Calu3 (cell line): ENCODE measurements around the gene RGS12. TPM values are rescaled to one million over a fixed set of nuclear protein-coding genes. Genes with fewer than 3 reads are reported as not detected.

Source experiments
- BruUV-seq: library from RNA; stranded (reverse); fragments of 400-500 nt; replicated peaks from 2 replicates; lab custom pipeline; 2021; lab: Mats Ljungman, UMichigan
- CTCF ChIA-PET: fragments of 300-600 bp; sonication (Branson Sonifier 250); formaldehyde crosslinking; loops from one replicate; lab custom pipeline; 2022; ENCODE audit warnings: antibody characterized with exemption; lab: Charles Lee
- DNase-seq: peaks from one replicate; pipeline ENCODE4 v3.0.0; 2022
- H3K27ac Mint-ChIP-seq: one replicate; pipeline ENCODE4 v1.8.0; 2022; ENCODE audit warnings: mixed read lengths; ENCODE audit not compliant: unreplicated experiment
- H3K27me3 Mint-ChIP-seq: one replicate; pipeline ENCODE4 v1.8.0; 2022; ENCODE audit warnings: mixed read lengths; ENCODE audit not compliant: unreplicated experiment
- H3K36me3 Mint-ChIP-seq: one replicate; pipeline ENCODE4 v1.8.0; 2022; ENCODE audit warnings: mild to moderate bottlenecking, moderate library complexity, mixed read lengths; ENCODE audit not compliant: insufficient read depth, unreplicated experiment
- H3K4me1 Mint-ChIP-seq: one replicate; pipeline ENCODE4 v1.8.0; 2022; ENCODE audit warnings: mild to moderate bottlenecking, low read depth, mixed read lengths; ENCODE audit not compliant: unreplicated experiment
- H3K4me3 Mint-ChIP-seq: one replicate; pipeline ENCODE4 v1.8.0; 2022; ENCODE audit warnings: mild to moderate bottlenecking, low read depth, moderate library complexity, mixed read lengths; ENCODE audit not compliant: unreplicated experiment
- H3K9me3 Mint-ChIP-seq: one replicate; pipeline ENCODE4 v1.8.0; 2022; ENCODE audit warnings: low read depth, mixed read lengths; ENCODE audit not compliant: unreplicated experiment
- intact Hi-C: fragments of 100-400 bp; cut with micrococcal nuclease; formaldehyde crosslinking; loops from one replicate; pipeline ENCODE4 v1.10.0; 2022; ENCODE audit not compliant: unreplicated experiment
- total RNA-seq: library from RNA; stranded (reverse); gene quantifications from 2 replicates; pipeline ENCODE4 v1.2.3, GENCODE V29; 2022
- TF ChIP-seq, protein P1 (sequence below): fragments of 200-600 bp; IDR thresholded peaks from one replicate; pipeline ENCODE4 v1.8.0; 2022; ENCODE audit warnings: antibody characterized with exemption; ENCODE audit not compliant: unreplicated experiment

Gene RGS12
- total RNA-seq, 1 experiment from 2014 or later: 13.9 TPM

DNA sequence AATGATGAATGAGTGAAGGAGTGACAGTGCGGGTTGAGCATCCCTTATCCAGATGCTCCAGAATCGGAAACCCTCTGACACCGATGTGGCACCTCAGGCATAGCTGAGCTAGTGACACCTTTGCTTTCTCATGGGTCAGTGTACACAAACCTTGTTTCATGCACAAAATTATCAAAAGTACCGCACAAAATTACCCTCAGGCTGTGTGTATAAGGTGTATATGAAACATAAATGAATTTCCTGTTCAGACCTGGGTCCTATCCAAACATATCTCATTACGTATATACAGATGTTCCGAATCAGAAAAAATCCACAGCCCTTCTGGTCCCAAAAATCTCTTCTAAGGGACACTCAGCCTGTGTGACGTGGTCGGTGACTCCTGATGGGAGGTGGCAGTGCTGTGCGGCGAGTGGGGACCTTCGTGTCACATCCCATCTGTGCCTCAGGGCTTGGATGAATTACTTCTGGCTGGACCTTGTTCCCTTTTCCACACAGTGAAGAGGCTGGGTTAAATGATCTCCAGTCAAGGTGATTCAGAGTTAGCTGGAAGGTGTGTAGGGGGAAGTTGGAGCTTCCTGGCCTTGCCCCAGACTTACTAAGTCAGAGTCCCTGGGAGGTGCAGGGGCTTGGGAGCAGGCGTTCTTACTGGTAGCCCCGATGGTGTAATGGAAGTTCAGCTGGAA, 18.8 kb downstream of the RGS12 start:
- CTCF ChIA-PET: no interaction called here
- Mint-ChIP-seq H3K27me3 (no peaks in the 10 kb centered on the region), H3K9me3 (no peaks in the 10 kb centered on the region), H3K4me3 (no peak overlapping the region), H3K4me1 (peaks cover 9% of the 10 kb centered on the region), H3K27ac (no peak overlapping the region), H3K36me3 (no peaks in the 10 kb centered on the region)
- DNase-seq: no peak
- intact Hi-C loops: no loop called here
- BruUV-seq: no TSS peak
- TF ChIP-seq, protein P1, sequence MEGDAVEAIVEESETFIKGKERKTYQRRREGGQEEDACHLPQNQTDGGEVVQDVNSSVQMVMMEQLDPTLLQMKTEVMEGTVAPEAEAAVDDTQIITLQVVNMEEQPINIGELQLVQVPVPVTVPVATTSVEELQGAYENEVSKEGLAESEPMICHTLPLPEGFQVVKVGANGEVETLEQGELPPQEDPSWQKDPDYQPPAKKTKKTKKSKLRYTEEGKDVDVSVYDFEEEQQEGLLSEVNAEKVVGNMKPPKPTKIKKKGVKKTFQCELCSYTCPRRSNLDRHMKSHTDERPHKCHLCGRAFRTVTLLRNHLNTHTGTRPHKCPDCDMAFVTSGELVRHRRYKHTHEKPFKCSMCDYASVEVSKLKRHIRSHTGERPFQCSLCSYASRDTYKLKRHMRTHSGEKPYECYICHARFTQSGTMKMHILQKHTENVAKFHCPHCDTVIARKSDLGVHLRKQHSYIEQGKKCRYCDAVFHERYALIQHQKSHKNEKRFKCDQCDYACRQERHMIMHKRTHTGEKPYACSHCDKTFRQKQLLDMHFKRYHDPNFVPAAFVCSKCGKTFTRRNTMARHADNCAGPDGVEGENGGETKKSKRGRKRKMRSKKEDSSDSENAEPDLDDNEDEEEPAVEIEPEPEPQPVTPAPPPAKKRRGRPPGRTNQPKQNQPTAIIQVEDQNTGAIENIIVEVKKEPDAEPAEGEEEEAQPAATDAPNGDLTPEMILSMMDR: no peak

DNA sequence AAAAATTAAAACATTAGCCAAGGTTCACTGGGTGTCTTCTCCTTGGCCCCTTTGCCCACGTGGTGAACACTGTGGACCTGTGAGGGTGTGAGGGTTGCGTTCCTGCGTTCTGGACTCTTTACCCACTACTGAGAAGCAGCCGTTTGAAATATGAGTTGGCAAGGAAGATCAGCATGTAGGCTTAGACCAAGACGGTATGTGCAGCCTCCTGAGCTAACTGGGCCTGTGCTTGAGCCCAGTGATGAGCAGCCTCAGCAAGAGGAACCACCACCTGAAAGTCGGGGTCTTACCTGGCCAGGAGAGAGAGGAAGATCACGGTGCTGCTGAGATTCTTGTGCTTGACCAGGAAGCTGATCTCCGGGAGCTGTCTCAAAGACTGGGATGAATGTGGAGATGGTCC, 19.5 kb downstream of the RGS12 start:
- Mint-ChIP-seq H3K9me3 (no peaks in the 10 kb centered on the region), H3K27ac (no peak overlapping the region), H3K4me1 (peaks cover 9% of the 10 kb centered on the region), H3K4me3 (no peak overlapping the region), H3K27me3 (no peaks in the 10 kb centered on the region), H3K36me3 (no peaks in the 10 kb centered on the region)
- no TSS peak for BruUV-seq
- CTCF ChIA-PET: no interaction called here
- no peak for DNase-seq
- TF ChIP-seq, protein P1: no peak
- intact Hi-C loops: no loop called here

DNA sequence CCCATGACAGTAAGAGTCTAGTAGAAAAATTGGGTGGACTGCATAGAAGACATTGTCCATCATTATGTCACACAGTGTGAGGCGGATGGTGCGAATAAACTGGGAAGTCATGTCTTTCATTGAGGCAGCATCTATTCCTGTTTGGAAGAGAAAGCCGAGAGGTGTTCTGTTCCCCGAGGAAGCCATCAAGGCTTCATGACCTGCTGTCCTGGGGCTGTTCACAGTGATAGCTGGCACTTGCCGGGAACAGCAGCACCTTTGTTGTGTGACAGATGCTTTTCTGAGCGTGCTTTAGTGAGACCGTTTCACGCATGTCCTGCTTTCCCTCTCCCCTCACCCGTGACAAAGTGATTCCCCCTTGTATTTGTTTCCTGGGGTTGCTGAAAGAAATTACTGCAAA, 20.3 kb downstream of the RGS12 start:
- DNase-seq: no peak
- Mint-ChIP-seq H3K27me3 (no peaks in the 10 kb centered on the region), H3K9me3 (no peaks in the 10 kb centered on the region), H3K27ac (no peak overlapping the region), H3K4me1 (peaks cover 9% of the 10 kb centered on the region), H3K36me3 (no peaks in the 10 kb centered on the region), H3K4me3 (no peak overlapping the region)
- no TSS peak for BruUV-seq
- intact Hi-C loops: no loop called here
- TF ChIP-seq, protein P1: no peak
- CTCF ChIA-PET: no interaction called here

DNA sequence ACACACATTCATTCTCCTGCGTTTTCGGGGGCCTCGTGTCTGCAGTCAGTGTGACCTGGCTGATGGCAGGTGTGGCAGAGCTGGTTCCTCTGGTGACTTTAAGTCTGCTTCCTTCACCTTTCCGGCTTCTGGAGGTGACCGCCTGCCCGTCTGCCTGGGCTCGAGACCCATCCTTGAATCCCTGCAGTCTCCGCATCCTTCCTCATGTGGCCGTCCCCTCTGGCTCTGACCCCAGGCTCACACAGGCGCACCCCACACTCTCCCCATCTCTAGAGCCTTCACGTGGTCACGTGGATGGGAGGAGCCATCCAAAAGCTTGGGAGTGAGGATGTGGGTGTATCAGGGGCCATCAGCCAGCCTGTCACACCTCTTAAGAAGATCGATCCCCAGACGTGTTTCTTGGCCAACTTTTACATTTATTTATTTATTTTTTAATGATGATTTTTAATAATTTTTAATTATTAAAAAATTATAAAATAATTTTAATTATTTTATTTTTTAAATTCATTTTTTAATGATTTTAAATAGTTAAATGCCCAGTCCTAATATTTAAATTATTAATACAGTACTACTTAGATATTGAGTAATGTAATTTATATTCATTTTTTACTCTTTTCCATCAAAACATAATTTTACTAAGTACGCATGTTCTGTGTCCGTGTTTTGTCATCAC, 20.9 kb downstream of the RGS12 start:
- H3K4me1 Mint-ChIP-seq: peaks cover 9% of the 10 kb centered on the region
- TF ChIP-seq, protein P1: no peak
- no peak for DNase-seq
- no TSS peak for BruUV-seq
- no peak overlapping the region for H3K4me3 Mint-ChIP-seq
- no peaks in the 10 kb centered on the region for H3K9me3 Mint-ChIP-seq
- H3K27me3 Mint-ChIP-seq: no peaks in the 10 kb centered on the region
- H3K36me3 Mint-ChIP-seq: no peaks in the 10 kb centered on the region
- no peak overlapping the region for H3K27ac Mint-ChIP-seq
- CTCF ChIA-PET: no interaction called here
- intact Hi-C loops: no loop called here
